ENCODE measurements around the gene R3HCC1L. TPM values are rescaled to one million over a fixed set of nuclear protein-coding genes. Genes with fewer than 3 reads are reported as not detected.
A peak's percentile ranks its signal among the peaks of the same experiment; 100 is the strongest.

The R3HCC1L gene
- total RNA-seq, 4 donors from 2014 or later: 17.7 to 27.3 (median 25.3) TPM

DNA sequence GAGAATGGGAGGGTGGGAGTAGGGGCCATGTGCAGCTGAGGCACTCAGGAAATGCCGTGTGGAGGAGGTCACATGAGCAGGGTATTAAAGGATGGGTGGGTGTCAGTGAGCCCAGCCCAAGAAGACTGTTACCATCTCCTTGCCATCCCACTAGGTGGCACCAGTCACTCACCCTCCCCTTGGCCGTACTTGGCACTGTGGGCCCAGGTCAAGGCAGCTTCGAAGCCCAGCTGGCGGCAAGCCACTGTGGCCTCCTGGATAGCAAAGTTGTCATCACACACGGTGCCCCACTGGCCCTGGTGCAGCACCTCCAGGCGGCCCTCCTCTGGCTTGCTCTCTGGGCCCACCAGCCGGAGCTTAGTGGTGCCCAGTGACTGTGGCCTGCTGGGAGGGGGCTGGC lies 128.1 kb downstream of the R3HCC1L start:
- 70% methylated on average over 7 of the region's 7 CpGs; no CpG with 5 or more reads in 1 of the 2 donors for WGBS, 2 donors (ENCODE audit: low coverage in 1 of 2)
- H3K27ac ChIP-seq: no peak overlapping the region
- H3K4me3 ChIP-seq: no peak overlapping the region
- in situ Hi-C loops (cut with MboI; ENCODE audit: low pct_ligation_motif_present in 1 of 4, low pct_unique_long_range_greater_than_20kb in 1 of 4, low sequenced_read_pairs in 3 of 4): no loop called here
- no peaks in the 10 kb centered on the region for H3K9me3 ChIP-seq
- peaks cover 19% of the 10 kb centered on the region for H3K27me3 ChIP-seq
- DNase-seq: no peak
- no peaks in the 10 kb centered on the region for H3K36me3 ChIP-seq
- peaks cover 0 to 12% (median 2%) of the 10 kb centered on the region in 4 donors for H3K4me1 ChIP-seq
- intact Hi-C loops (cut with DNase I; ENCODE audit: low total_unique reads): no loop called here
- no peak for TF ChIP-seq POLR2A (IDR thresholded peaks at IDR 0.05)
- TF ChIP-seq, protein P1, sequence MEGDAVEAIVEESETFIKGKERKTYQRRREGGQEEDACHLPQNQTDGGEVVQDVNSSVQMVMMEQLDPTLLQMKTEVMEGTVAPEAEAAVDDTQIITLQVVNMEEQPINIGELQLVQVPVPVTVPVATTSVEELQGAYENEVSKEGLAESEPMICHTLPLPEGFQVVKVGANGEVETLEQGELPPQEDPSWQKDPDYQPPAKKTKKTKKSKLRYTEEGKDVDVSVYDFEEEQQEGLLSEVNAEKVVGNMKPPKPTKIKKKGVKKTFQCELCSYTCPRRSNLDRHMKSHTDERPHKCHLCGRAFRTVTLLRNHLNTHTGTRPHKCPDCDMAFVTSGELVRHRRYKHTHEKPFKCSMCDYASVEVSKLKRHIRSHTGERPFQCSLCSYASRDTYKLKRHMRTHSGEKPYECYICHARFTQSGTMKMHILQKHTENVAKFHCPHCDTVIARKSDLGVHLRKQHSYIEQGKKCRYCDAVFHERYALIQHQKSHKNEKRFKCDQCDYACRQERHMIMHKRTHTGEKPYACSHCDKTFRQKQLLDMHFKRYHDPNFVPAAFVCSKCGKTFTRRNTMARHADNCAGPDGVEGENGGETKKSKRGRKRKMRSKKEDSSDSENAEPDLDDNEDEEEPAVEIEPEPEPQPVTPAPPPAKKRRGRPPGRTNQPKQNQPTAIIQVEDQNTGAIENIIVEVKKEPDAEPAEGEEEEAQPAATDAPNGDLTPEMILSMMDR (IDR thresholded peaks at IDR 0.05): peak in 4 of 5 experiments; percentile 22 to 30 (median 28)

DNA sequence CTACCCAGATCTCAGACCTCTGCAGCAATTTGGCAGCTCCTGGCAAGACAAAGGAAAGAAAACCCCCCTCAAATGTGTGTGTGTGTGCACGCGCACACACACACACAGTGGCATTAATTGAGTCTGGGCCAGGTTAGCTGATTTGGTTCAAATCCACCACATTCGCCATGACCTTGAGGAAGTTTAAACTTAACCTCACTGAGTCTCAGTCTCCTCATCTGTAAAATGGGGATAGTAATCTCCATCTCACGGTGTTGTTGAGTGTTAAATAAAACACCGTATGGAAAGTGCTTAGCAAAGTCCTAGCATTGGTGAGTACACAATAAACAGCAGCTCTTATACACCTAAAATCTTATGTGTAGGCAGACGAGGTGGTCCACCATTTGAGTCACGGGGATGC lies 128.6 kb downstream of the R3HCC1L start:
- no peaks in the 10 kb centered on the region for H3K36me3 ChIP-seq
- intact Hi-C loops (cut with DNase I; ENCODE audit: low total_unique reads) (no loop called here), in situ Hi-C loops (cut with MboI; ENCODE audit: low pct_ligation_motif_present in 1 of 4, low pct_unique_long_range_greater_than_20kb in 1 of 4, low sequenced_read_pairs in 3 of 4) (no loop called here)
- H3K9me3 ChIP-seq: no peaks in the 10 kb centered on the region
- WGBS, 2 donors (ENCODE audit: low coverage in 1 of 2): 93% methylated on average over 7 of the region's 7 CpGs; no CpG with 5 or more reads in 1 of the 2 donors
- H3K4me1 ChIP-seq: peaks cover 0 to 15% (median 6%) of the 10 kb centered on the region in 4 donors
- H3K27ac ChIP-seq: no peak overlapping the region
- peaks cover 24% of the 10 kb centered on the region for H3K27me3 ChIP-seq
- no peak for TF ChIP-seq POLR2A (IDR thresholded peaks at IDR 0.05)
- no peak for TF ChIP-seq POLR2AphosphoS5 (IDR thresholded peaks at IDR 0.05)
- TF ChIP-seq EP300 (IDR thresholded peaks at IDR 0.05; ENCODE audit: low read depth): no peak
- H3K4me3 ChIP-seq: no peak overlapping the region
- DNase-seq: no peak

DNA sequence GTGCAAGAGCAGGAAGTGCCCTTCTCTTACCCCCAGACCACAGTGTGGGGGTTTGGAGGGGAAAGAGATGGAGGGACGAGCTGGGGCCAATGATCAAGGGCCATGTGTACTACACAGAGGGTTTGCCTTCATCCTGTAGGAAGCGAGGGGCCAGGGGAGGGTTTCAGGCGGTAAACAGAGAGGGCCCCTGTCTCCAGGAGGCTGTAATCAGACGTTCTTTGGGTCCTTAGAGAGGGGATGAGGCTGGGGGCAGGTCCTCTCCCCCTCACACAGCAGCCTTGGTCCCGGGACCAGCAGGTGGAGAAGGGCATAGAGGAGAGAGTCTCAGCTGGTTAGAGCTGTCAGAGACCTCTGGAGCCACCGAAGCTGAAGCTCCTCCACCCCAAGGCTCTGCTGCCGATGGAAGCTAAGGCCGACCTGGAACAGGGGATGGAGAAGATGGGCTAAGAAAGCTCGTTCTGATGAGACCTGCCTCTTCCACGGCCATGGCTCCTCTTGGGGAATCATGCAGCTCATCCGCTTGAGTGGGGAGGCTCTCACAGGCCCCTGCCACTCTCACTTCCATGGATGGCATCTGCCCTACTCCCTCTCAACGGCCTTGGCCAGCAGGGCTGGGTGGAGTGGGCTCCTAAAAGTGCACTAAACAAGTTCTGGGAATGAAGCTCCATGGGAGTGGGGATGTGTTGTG lies 130.1 kb downstream of the R3HCC1L start:
- intact Hi-C loops (cut with DNase I; ENCODE audit: low total_unique reads) (no loop called here), in situ Hi-C loops (cut with MboI; ENCODE audit: low pct_ligation_motif_present in 1 of 4, low pct_unique_long_range_greater_than_20kb in 1 of 4, low sequenced_read_pairs in 3 of 4) (no loop called here)
- Histone ChIP-seq H3K27me3 (peaks cover 37% of the 10 kb centered on the region), H3K4me1 (peaks cover 0 to 25% (median 10%) of the 10 kb centered on the region in 4 donors), H3K27ac (no peak overlapping the region), H3K9me3 (no peaks in the 10 kb centered on the region), H3K36me3 (no peaks in the 10 kb centered on the region), H3K4me3 (no peak overlapping the region)
- no peak for DNase-seq
- no peak for TF ChIP-seq EP300 (IDR thresholded peaks at IDR 0.05; ENCODE audit: low read depth)
- no peak for TF ChIP-seq POLR2A (IDR thresholded peaks at IDR 0.05)
- TF ChIP-seq, protein P1 (IDR thresholded peaks at IDR 0.05): no peak
- TF ChIP-seq POLR2AphosphoS5 (IDR thresholded peaks at IDR 0.05): no peak
- 83% methylated on average over 12 of the region's 12 CpGs; no CpG with 5 or more reads in 1 of the 2 donors for WGBS, 2 donors (ENCODE audit: low coverage in 1 of 2)

DNA sequence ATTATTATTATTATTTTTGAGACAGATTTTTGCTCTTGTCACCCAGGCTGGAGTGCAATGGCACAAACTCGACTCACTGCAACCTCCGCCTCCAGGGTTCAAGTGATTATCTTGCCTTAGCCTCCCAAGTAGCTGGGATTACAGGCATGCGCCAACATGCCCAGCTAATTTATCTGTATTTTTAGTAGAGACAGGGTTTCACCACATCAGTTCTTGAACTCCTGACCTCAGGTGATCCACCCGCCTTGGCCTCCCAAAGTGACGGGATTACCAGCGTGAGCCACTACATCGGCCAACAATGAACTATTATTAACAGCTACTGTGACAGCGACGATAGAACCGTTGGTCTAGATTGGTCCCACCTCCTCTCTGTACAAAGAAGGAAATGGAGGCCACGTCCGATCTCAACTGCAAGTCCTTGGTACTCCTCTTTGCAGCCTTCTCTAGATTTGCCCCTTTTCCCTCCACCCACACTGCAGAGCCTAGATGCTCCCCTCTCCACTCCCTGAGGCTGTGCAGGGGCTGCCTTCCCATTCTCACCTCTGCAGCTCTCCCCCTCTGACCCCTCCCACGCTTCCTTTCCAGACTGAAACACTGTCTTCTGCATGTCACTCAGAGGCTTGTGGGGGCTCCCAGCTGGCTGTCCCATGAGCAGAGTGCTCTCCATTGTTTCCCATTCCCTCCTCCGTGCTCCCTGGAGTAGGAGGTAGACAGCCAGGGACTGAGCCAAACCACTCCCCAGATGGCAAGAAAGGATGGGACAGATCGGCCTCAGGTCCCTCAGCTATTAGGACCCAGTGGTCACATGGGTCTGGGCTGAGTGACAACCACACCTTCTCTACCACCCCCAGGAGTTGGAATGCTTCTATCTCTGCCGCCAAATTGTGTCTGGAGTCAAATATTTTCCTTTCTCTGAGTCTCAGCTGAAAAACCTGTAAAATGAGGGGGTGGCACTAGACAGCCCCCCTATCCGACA lies 131.2 kb downstream of the R3HCC1L start:
- TF ChIP-seq, protein P1 (IDR thresholded peaks at IDR 0.05): no peak
- TF ChIP-seq EP300 (IDR thresholded peaks at IDR 0.05; ENCODE audit: low read depth) (no peak), POLR2A (IDR thresholded peaks at IDR 0.05) (no peak), POLR2AphosphoS5 (IDR thresholded peaks at IDR 0.05) (no peak)
- H3K27ac ChIP-seq: no peak overlapping the region
- DNase-seq: no peak
- H3K36me3 ChIP-seq: no peaks in the 10 kb centered on the region
- H3K4me1 ChIP-seq: peaks cover 0 to 26% (median 12%) of the 10 kb centered on the region in 4 donors
- no peaks in the 10 kb centered on the region for H3K9me3 ChIP-seq
- in situ Hi-C loops (cut with MboI; ENCODE audit: low pct_ligation_motif_present in 1 of 4, low pct_unique_long_range_greater_than_20kb in 1 of 4, low sequenced_read_pairs in 3 of 4): no loop called here
- H3K27me3 ChIP-seq: peaks cover 39% of the 10 kb centered on the region
- WGBS, 2 donors (ENCODE audit: low coverage in 1 of 2): 83 to 94% methylated on average over 3 to 17 of the region's 17 CpGs
- H3K4me3 ChIP-seq: no peak overlapping the region
- intact Hi-C loops (cut with DNase I; ENCODE audit: low total_unique reads): no loop called here
